B cell (primary cell): ENCODE results near the gene AHDC1. TPM values are rescaled to one million over a fixed set of nuclear protein-coding genes. Genes with fewer than 3 reads are reported as not detected.
A peak's percentile ranks its signal among the peaks of the same experiment; 100 is the strongest.

Experiments
- ATAC-seq: fragments of 200-7000 bp; cut with Tn5 transposase; one replicate; pipeline ENCODE4 v1.10.0; 2021; ENCODE audit warnings: low read depth, mild to moderate bottlenecking, moderate number of reproducible peaks, moderate library complexity
- CTCF ChIA-PET: fragments of 350-600 bp; sonication (Branson Sonifier 250); formaldehyde crosslinking; loops from one replicate; lab custom pipeline; 2021; ENCODE audit warnings: antibody characterized with exemption, inconsistent platforms; lab: Charles Lee
- POLR2A ChIA-PET: fragments of 350-600 bp; sonication (Branson Sonifier 250); formaldehyde crosslinking; loops from one replicate; lab custom pipeline; 2021; ENCODE audit warnings: antibody characterized with exemption; lab: Charles Lee
- DNase-seq: peaks from one replicate; pipeline ENCODE4 v3.0.0; 2013
- H2AFZ ChIP-seq: 2 replicates; pipeline ENCODE4 v1.6.1; 2012; ENCODE audit warnings: mild to moderate bottlenecking, low read depth, low read length; ENCODE audit not compliant: insufficient read depth, poor library complexity, severe bottlenecking
- H3K27ac ChIP-seq, 2 donors: 1 replicate in 1 of 2; 2 replicates in 1 of 2; pipeline ENCODE4 v1.5.1; 2012 to 2013; ENCODE audit warnings: low read length in 2 of 2, mild to moderate bottlenecking in 2 of 2, moderate library complexity in 1 of 2
- H3K27me3 ChIP-seq, 4 experiments: fragments of 200-600 bp in 1 of 4; sonication (generic) in 1 of 4; replicated peaks in 1 of 4; 1 replicate in 2 of 4; 2 replicates in 2 of 4; pipeline versions ENCODE4 v1.6.1 to v1.7.0; 2013 to 2016; ENCODE audit warnings: low read length in 3 of 4, mild to moderate bottlenecking in 2 of 4, mixed read lengths in 1 of 4, moderate library complexity in 1 of 4; ENCODE audit not compliant: insufficient read depth in 4 of 4, control insufficient read depth in 3 of 4; ENCODE audit errors: control extremely low read depth in 1 of 4
- H3K36me3 ChIP-seq, 2 experiments: replicated peaks in 1 of 2; 1 replicate in 1 of 2; 2 replicates in 1 of 2; pipeline versions ENCODE4 v1.6.1 to v1.7.1; 2013; ENCODE audit warnings: low read length in 1 of 2; ENCODE audit not compliant: insufficient read depth in 2 of 2, control insufficient read depth in 1 of 2; ENCODE audit errors: control extremely low read depth in 1 of 2, extremely low read depth in 1 of 2
- H3K4me1 ChIP-seq, 2 donors: fragments of 200-600 bp in 1 of 2; sonication (generic) in 1 of 2; 1 replicate in 1 of 2; 2 replicates in 1 of 2; pipeline versions ENCODE4 v1.5.1 to v1.6.1; 2013 to 2017; ENCODE audit warnings: low read length in 2 of 2; ENCODE audit not compliant: control insufficient read depth in 2 of 2, insufficient read depth in 2 of 2
- H3K4me2 ChIP-seq: replicated peaks from 2 replicates; pipeline ENCODE3; 2012; ENCODE audit warnings: mild to moderate bottlenecking, low read depth, low read length; ENCODE audit not compliant: poor library complexity, severe bottlenecking
- H3K4me3 ChIP-seq, 5 experiments: fragments of 200-600 bp in 1 of 5; sonication (generic) in 1 of 5; 1 replicate in 3 of 5; 2 replicates in 2 of 5; pipeline versions ENCODE4 v1.5.1 to v1.7.0; 2011 to 2016; ENCODE audit warnings: low read length in 4 of 5, mild to moderate bottlenecking in 4 of 5, low read depth in 2 of 5, control low read depth in 1 of 5, moderate library complexity in 1 of 5; ENCODE audit not compliant: insufficient read depth in 1 of 5; ENCODE audit errors: control extremely low read depth in 1 of 5, extremely low read depth in 1 of 5
- H3K79me2 ChIP-seq: fragments of 200-600 bp; sonication (generic); one replicate; pipeline ENCODE4 v1.6.0; 2016; ENCODE audit warnings: low read length; ENCODE audit not compliant: control insufficient read depth, insufficient read depth
- H3K9ac ChIP-seq: fragments of 200-600 bp; sonication (generic); 2 replicates; pipeline ENCODE4 v1.6.1; 2017; ENCODE audit warnings: mild to moderate bottlenecking, low read length, moderate library complexity
- H3K9me3 ChIP-seq, 3 donors: one replicate each; pipeline versions ENCODE4 v1.6.1 to v1.7.1; 2013; ENCODE audit warnings: low read length in 2 of 3; ENCODE audit not compliant: control insufficient read depth in 2 of 3, insufficient read depth in 1 of 3; ENCODE audit errors: control extremely low read depth in 1 of 3
- H4K20me1 ChIP-seq: 2 replicates; pipeline ENCODE4 v1.6.0; 2012; ENCODE audit warnings: mild to moderate bottlenecking, low read length; ENCODE audit not compliant: insufficient read depth, control insufficient read depth, poor library complexity, severe bottlenecking
- H3K27ac Mint-ChIP-seq: one replicate; pipeline ENCODE4 v1.8.0; 2021; ENCODE audit warnings: mixed read lengths
- H3K27me3 Mint-ChIP-seq: one replicate; pipeline ENCODE4 v1.8.0; 2021; ENCODE audit warnings: mixed read lengths
- H3K4me1 Mint-ChIP-seq: one replicate; pipeline ENCODE4 v1.8.0; 2021; ENCODE audit warnings: mixed read lengths
- H3K4me3 Mint-ChIP-seq: one replicate; pipeline ENCODE4 v1.8.0; 2021; ENCODE audit warnings: mixed read lengths
- H3K9me3 Mint-ChIP-seq: one replicate; pipeline ENCODE4 v1.8.0; 2022; ENCODE audit warnings: mixed read lengths; ENCODE audit not compliant: insufficient read depth
- EZH2 ChIP-seq: IDR thresholded peaks from 2 replicates; pipeline ENCODE4 v1.6.1; 2012; ENCODE audit warnings: borderline replicate concordance, low read depth, mild to moderate bottlenecking, moderate library complexity, low read length; ENCODE audit not compliant: insufficient read depth, poor library complexity, severe bottlenecking
- WGBS: methylation state at CpG from one replicate; pipeline ENCODE4 v1.1.5; 2013; ENCODE audit warnings: missing lambda C conversion rate; ENCODE audit not compliant: insufficient coverage; 5-methylcytosine and 5-hydroxymethylcytosine counted together
- intact Hi-C: fragments of 100-400 bp; cut with micrococcal nuclease; formaldehyde crosslinking; loops from one replicate; pipeline ENCODE4 v1.10.0; 2022
- polyA plus RNA-seq: library from polyadenylated mRNA; depleted of rRNA; stranded (reverse); fragments of >200 nt; gene quantifications from 2 replicates; pipeline ENCODE4 v1.2.3, GENCODE V29; 2012
- total RNA-seq, 2 donors: library from RNA; stranded (reverse); fragments of 120-200 nt in 1 of 2; gene quantifications; 1 replicate in 1 of 2; 2 replicates in 1 of 2; pipeline versions ENCODE4 v1.2.3 to v1.2.4, GENCODE V29; 2013 to 2022
- TF ChIP-seq, protein P1 (sequence below): fragments of 200-600 bp; IDR thresholded peaks from one replicate; pipeline ENCODE4 v1.8.0; 2022; ENCODE audit warnings: antibody characterized with exemption, mild to moderate bottlenecking

The AHDC1 gene
- total and polyA plus RNA-seq, 2 donors (not counting 1 experiment from before 2014, with no cell fraction given), result 6.2 to 32.0 TPM

DNA sequence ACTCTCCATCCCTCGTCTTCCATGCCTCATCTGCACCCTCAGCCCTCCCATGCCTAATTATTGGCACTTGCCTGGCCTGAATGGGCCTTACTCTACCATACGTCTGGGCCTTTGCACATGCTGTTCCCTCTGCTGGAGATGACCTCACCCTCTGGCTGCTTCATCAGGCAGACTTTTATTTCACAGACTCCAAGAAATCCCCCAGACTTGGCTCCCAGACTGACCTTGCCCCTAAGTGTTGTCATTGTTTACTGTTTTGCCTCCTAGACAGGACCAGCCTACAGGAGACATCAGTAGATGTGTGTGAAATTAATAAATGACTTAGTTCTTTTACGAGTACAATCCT, 5.2 kb upstream of the AHDC1 start:
- intact Hi-C loops, result loop anchor here (1.0 to 10.0 kb wide), 4 partner anchors 17 to 116 kb away; partner anchors contain the start of gene FAM76A
- TF ChIP-seq, protein P1, sequence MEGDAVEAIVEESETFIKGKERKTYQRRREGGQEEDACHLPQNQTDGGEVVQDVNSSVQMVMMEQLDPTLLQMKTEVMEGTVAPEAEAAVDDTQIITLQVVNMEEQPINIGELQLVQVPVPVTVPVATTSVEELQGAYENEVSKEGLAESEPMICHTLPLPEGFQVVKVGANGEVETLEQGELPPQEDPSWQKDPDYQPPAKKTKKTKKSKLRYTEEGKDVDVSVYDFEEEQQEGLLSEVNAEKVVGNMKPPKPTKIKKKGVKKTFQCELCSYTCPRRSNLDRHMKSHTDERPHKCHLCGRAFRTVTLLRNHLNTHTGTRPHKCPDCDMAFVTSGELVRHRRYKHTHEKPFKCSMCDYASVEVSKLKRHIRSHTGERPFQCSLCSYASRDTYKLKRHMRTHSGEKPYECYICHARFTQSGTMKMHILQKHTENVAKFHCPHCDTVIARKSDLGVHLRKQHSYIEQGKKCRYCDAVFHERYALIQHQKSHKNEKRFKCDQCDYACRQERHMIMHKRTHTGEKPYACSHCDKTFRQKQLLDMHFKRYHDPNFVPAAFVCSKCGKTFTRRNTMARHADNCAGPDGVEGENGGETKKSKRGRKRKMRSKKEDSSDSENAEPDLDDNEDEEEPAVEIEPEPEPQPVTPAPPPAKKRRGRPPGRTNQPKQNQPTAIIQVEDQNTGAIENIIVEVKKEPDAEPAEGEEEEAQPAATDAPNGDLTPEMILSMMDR, result no peak
- no peak for TF ChIP-seq EZH2
- H3K4me3 ChIP-seq, result peak overlapping the region in 1 of 5 experiments; percentile 35
- H3K4me1 ChIP-seq, result peaks cover 33 to 49% of the 10 kb centered on the region in 2 donors
- ATAC-seq, result peak; percentile 11
- 59% methylated on average over 2 of the region's 3 CpGs for WGBS
- ChIA-PET POLR2A (interaction anchor here (0.6 to 4.1 kb wide), 4 partner anchors 52 to 270 kb away, joined by 5 to 31 read pairs (median 12); no protein-coding TSS in a partner anchor), CTCF (interaction anchor here (0.6 to 20.3 kb wide), 22 partner anchors 9 to 581 kb away, joined by 3 to 473 read pairs (median 8); partner anchors contain the start of genes FAM76A and IFI6)
- H3K4me2 ChIP-seq, result peak overlapping the region; percentile 67
- H3K27ac Mint-ChIP-seq, result no peak overlapping the region
- H3K9ac ChIP-seq, result peak overlapping the region; percentile 35
- H3K4me3 Mint-ChIP-seq, result no peak overlapping the region
- DNase-seq, result no peak
- H3K27ac ChIP-seq, result peak overlapping the region; percentile 62 to 76
- H3K9me3 ChIP-seq, result no peaks in the 10 kb centered on the region
- no peaks in the 10 kb centered on the region for H3K9me3 Mint-ChIP-seq
- peaks cover 28% of the 10 kb centered on the region for H3K4me1 Mint-ChIP-seq
- H3K27me3 Mint-ChIP-seq, result no peaks in the 10 kb centered on the region
- H3K79me2 ChIP-seq, result peaks cover 7% of the 10 kb centered on the region
- no peaks in the 10 kb centered on the region for H3K27me3 ChIP-seq
- H2AFZ ChIP-seq, result no peak overlapping the region
- H3K36me3 ChIP-seq, result peaks cover 0 to 25% of the 10 kb centered on the region in 2 experiments
- no peaks in the 10 kb centered on the region for H4K20me1 ChIP-seq

- H3K27ac Mint-ChIP-seq, result no peak overlapping the region
- DNase-seq, result no peak
- H3K4me1 ChIP-seq, result peaks cover 37 to 53% of the 10 kb centered on the region in 2 donors
Measured at GRCh38 chr1:27607239-27607804, 3.4 kb upstream of the AHDC1 start.

More at GRCh38 chr1:27607239-27607804, 3.4 kb upstream of the AHDC1 start:
- no peaks in the 10 kb centered on the region for H3K9me3 ChIP-seq
- Mint-ChIP-seq H3K4me1 (peaks cover 33% of the 10 kb centered on the region), H3K9me3 (no peaks in the 10 kb centered on the region), H3K4me3 (no peak overlapping the region), H3K27me3 (no peaks in the 10 kb centered on the region)
- no peak overlapping the region for H3K4me3 ChIP-seq
- no peak overlapping the region for H3K4me2 ChIP-seq
- intact Hi-C loops, result loop anchor here (10.0 kb wide), 1 partner anchor 117 kb away; the partner anchor contains the start of gene FAM76A
- peaks cover 0 to 10% of the 10 kb centered on the region in 2 experiments for H3K36me3 ChIP-seq
- H3K9ac ChIP-seq, result no peak overlapping the region
- no peak overlapping the region for H2AFZ ChIP-seq
- no peak for ATAC-seq
- H3K79me2 ChIP-seq, result peaks cover 22% of the 10 kb centered on the region
- TF ChIP-seq EZH2, result no peak
- POLR2A ChIA-PET, result interaction anchor here (1.1 to 4.1 kb wide), 3 partner anchors 51 to 191 kb away, joined by 4 to 31 read pairs (median 5); no protein-coding TSS in a partner anchor
- H3K27me3 ChIP-seq, result no peaks in the 10 kb centered on the region
- 81% methylated on average over 8 of the region's 11 CpGs for WGBS
- peaks cover 5% of the 10 kb centered on the region for H4K20me1 ChIP-seq
- no peak overlapping the region for H3K27ac ChIP-seq
- CTCF ChIA-PET, result interaction anchor here (0.7 to 20.3 kb wide), 51 partner anchors 9 to 563 kb away, joined by 3 to 473 read pairs (median 5); partner anchors contain the start of genes IFI6 and MAP3K6
